GM12878 (cell line): ENCODE data around the gene YES1. TPM values are rescaled to one million over a fixed set of nuclear protein-coding genes. Genes with fewer than 3 reads are reported as not detected.

ENCODE experiments used
- ATAC-seq: fragments of 200-7000 bp; cut with Tn5 transposase; 3 replicates; pipeline ENCODE4 v1.9.1; 2020; ENCODE audit warnings: mild to moderate bottlenecking, moderate library complexity
- BruUV-seq: library from RNA; stranded (reverse); fragments of 400-500 nt; replicated peaks from 2 replicates; lab custom pipeline; 2021; lab: Mats Ljungman, UMichigan
- CTCF ChIA-PET: fragments of 300-600 bp; sonication (Branson Sonifier 250); formaldehyde crosslinking; extraction: SDS; loops from one replicate; lab custom pipeline; 2021; ENCODE audit warnings: inconsistent platforms; lab: Yijun Ruan, JAX
- POLR2A ChIA-PET: fragments of 350-600 bp; formaldehyde crosslinking; extraction: SDS; loops from one replicate; lab custom pipeline; 2021; ENCODE audit warnings: inconsistent platforms; lab: Charles Lee
- RAD21 ChIA-PET: fragments of 300-600 bp; sonication (Branson Sonifier 250); formaldehyde crosslinking; loops from one replicate; lab custom pipeline; 2023; ENCODE audit warnings: antibody characterized with exemption; ENCODE audit not compliant: unreplicated experiment; lab: Charles Lee
- SMC1A ChIA-PET: fragments of 300-600 bp; sonication (Branson Sonifier 250); formaldehyde crosslinking; loops from one replicate; lab custom pipeline; 2023; ENCODE audit not compliant: unreplicated experiment, uncharacterized antibody; lab: Charles Lee
- DNase-seq: peaks from one replicate; pipeline ENCODE4 v3.0.0-alpha.2; 2011; ENCODE audit warnings: low read depth, low spot score
- FAIRE-seq: peaks from 3 replicates; lab custom pipeline; 2011; peaks lifted over from hg19 to GRCh38; lab: Jason Lieb, UNC
- H2AFZ ChIP-seq: 2 replicates; pipeline ENCODE4 v1.6.0; 2011; ENCODE audit warnings: low read depth, low read length, control low read depth; ENCODE audit not compliant: control insufficient read depth
- H3K27ac ChIP-seq: 2 replicates; pipeline ENCODE4 v1.5.1; 2011; ENCODE audit warnings: control low read depth; ENCODE audit not compliant: control insufficient read depth, insufficient read depth
- H3K27me3 ChIP-seq, 2 experiments: replicated peaks in 1 of 2; 2 replicates each; pipeline versions ENCODE4 v1.6.0 to v1.6.1; 2011; ENCODE audit warnings: low read length in 1 of 2; ENCODE audit not compliant: control insufficient read depth in 2 of 2, insufficient read depth in 2 of 2
- H3K36me3 ChIP-seq, 2 experiments: 2 replicates each; pipeline ENCODE4 v1.5.1; 2011; ENCODE audit warnings: low read length in 1 of 2; ENCODE audit not compliant: control insufficient read depth in 2 of 2, insufficient read depth in 2 of 2
- H3K4me1 ChIP-seq: 2 replicates; pipeline ENCODE4 v1.6.1; 2011; ENCODE audit warnings: mild to moderate bottlenecking, low read length, moderate library complexity, mixed read lengths; ENCODE audit not compliant: control insufficient read depth, insufficient read depth
- H3K4me2 ChIP-seq: 2 replicates; pipeline ENCODE4 v1.6.0; 2011; ENCODE audit warnings: control low read depth; ENCODE audit not compliant: control insufficient read depth, insufficient read depth
- H3K4me3 ChIP-seq: fragments of 200-600 bp; sonication (generic); 2 replicates; pipeline ENCODE4 v1.5.1; 2016
- H3K79me2 ChIP-seq: 2 replicates; pipeline ENCODE4 v1.6.0; 2011; ENCODE audit warnings: low read length; ENCODE audit not compliant: control insufficient read depth, insufficient read depth
- H3K9ac ChIP-seq: 2 replicates; pipeline ENCODE4 v1.8.0; 2011; ENCODE audit warnings: low read length, control low read depth, mixed read lengths; ENCODE audit not compliant: control insufficient read depth, insufficient read depth
- H3K9me3 ChIP-seq: replicated peaks from 3 replicates; pipeline ENCODE4 v1.5.1; 2011; ENCODE audit warnings: mild to moderate bottlenecking, low read length; ENCODE audit not compliant: control insufficient read depth, insufficient read depth
- H4K20me1 ChIP-seq: 2 replicates; pipeline ENCODE4 v1.6.0; 2011; ENCODE audit not compliant: control insufficient read depth, insufficient read depth
- CBX3 ChIP-seq: fragments of 200-600 bp; sonication (generic); IDR thresholded peaks from 2 replicates; pipeline ENCODE4 v1.6.1; 2016; ENCODE audit warnings: low read depth, borderline replicate concordance
- HDAC2 ChIP-seq: fragments of 200-600 bp; sonication (generic); IDR thresholded peaks from 2 replicates; pipeline ENCODE4 v1.6.1; 2017
- IKZF1 ChIP-seq: fragments of 450-650 bp; conservative IDR thresholded peaks from 2 replicates; pipeline ENCODE4 v1.6.1; 2017; ENCODE audit warnings: antibody characterized with exemption, mild to moderate bottlenecking
- KDM1A ChIP-seq: fragments of 200-600 bp; sonication (generic); IDR thresholded peaks from 2 replicates; pipeline ENCODE4 v1.6.1; 2016; ENCODE audit warnings: borderline replicate concordance
- POLR2A ChIP-seq: IDR thresholded peaks from 2 replicates; pipeline ENCODE4 v1.6.1; 2011; ENCODE audit warnings: low read depth, mild to moderate bottlenecking, low read length
- POLR2AphosphoS2 ChIP-seq: IDR thresholded peaks from 2 replicates; pipeline ENCODE4 v1.6.1; 2011; ENCODE audit warnings: low read depth, mild to moderate bottlenecking, low read length, improper control_type of control experiment, moderate library complexity
- RAD21 ChIP-seq: IDR thresholded peaks from 2 replicates; pipeline ENCODE4 v1.6.1; 2011; ENCODE audit warnings: mild to moderate bottlenecking, low read depth, low read length, moderate library complexity; ENCODE audit not compliant: insufficient read depth
- SMAD5 ChIP-seq: IDR thresholded peaks from 2 replicates; pipeline ENCODE4 v1.6.1; 2016; ENCODE audit warnings: antibody characterized with exemption, low read depth
- SMARCA5 ChIP-seq: fragments of 450-650 bp; IDR thresholded peaks from 2 replicates; pipeline ENCODE4 v1.6.1; 2017; ENCODE audit warnings: mild to moderate bottlenecking
- TAF1 ChIP-seq: IDR thresholded peaks from 2 replicates; pipeline ENCODE4 v1.6.1; 2011; ENCODE audit warnings: mild to moderate bottlenecking, low read depth, low read length, borderline replicate concordance
- TBL1XR1 ChIP-seq: IDR thresholded peaks from 2 replicates; pipeline ENCODE4 v1.6.1; 2012; ENCODE audit warnings: low read depth, low read length, improper control_type of control experiment
- WGBS: methylation state at CpG from one replicate; pipeline ENCODE4 v1.1.6; 2016; ENCODE audit warnings: low lambda C conversion rate; ENCODE audit not compliant: insufficient replicate concordance, insufficient coverage; ENCODE audit errors: missing lambda C conversion rate; 5-methylcytosine and 5-hydroxymethylcytosine counted together
- in situ Hi-C: fragments of 300-500 bp; cut with MboI; formaldehyde crosslinking; loops from 9 replicates; pipeline ENCODE4 v1.14.3; 2018; ENCODE audit warnings: mixed read lengths
- intact Hi-C: fragments of 100-400 bp; cut with micrococcal nuclease; formaldehyde crosslinking; loops from one replicate; pipeline ENCODE4 v1.14.2; 2022; ENCODE audit not compliant: unreplicated experiment
- polyA plus RNA-seq, 11 experiments: library from polyadenylated mRNA; depleted of rRNA in 4 of 11; unstranded in 6 of 11; stranded (reverse) in 5 of 11; fragments of >200 nt; fragmentation: Nextera tagmentation in 4 of 11; fragmentation: Illumina TruSeq in 1 of 11; extraction: Ambion mirVana in 4 of 11; extraction: Trizol in 1 of 11; gene quantifications; 1 replicate in 1 of 11; 2 replicates in 10 of 11; pipeline versions ENCODE4 v1.2.1 to v1.2.3, GENCODE V29; 2011 to 2016; ENCODE audit warnings: inconsistent platforms in 2 of 11, missing spikeins in 2 of 11, low read depth in 1 of 11
- total RNA-seq, 4 experiments: library from RNA; depleted of rRNA in 3 of 4; stranded (reverse); fragments of >200 nt in 3 of 4; fragmentation: Illumina TruSeq in 1 of 4; extraction: Trizol in 1 of 4; gene quantifications; 2 replicates each; pipeline versions ENCODE4 v1.2.1 to v1.2.3, GENCODE V29; 2013 to 2021
- TF ChIP-seq, protein P1 (sequence below): fragments of 450-650 bp; IDR thresholded peaks from 2 replicates; pipeline ENCODE4 v1.6.1; 2014; ENCODE audit warnings: mild to moderate bottlenecking
- TF ChIP-seq, protein P2 (sequence below): IDR thresholded peaks from 2 replicates; pipeline ENCODE4 v1.6.1; 2011; ENCODE audit warnings: mild to moderate bottlenecking, low read depth, low read length, moderate library complexity; ENCODE audit not compliant: insufficient replicate concordance

Gene YES1
- total and polyA plus RNA-seq, 10 of the 15 experiments (the other 5 are each of a cell fraction or from before 2014, with no cell fraction given) = 2.3 to 7.9 (median 5.8) TPM

DNA sequence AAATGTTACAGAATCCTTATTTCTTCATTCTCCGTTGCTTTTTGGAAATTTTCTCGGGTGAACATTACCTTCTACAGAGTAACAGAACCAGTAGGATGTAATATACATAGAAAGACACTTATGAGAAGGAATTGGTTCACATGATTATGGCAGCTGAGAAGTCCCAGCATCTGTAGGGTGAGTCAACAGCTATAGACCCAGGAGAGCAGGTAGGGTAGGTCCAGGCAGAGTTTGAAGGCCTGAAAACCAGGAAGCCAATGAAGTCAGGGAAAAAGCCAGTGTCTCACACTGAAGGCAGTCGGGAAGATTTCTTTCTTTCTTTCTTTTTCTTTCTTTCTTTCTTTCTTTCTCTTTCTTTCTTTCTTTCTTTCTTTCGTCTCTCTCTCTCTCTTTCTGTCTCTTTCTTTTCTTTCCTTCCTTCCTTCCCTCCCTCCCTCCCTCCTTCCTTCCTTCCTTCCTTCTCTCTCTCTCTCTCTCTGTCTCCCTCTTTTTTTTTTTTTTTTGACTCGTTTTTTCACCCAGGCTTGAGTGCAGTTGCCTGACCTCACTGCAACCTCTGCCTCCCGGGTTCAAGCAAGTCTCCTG, 15.1 kb upstream of the YES1 start:
- WGBS = 87% methylated on average over 4 of the region's 6 CpGs
- Histone ChIP-seq H2AFZ (no peak overlapping the region), H3K36me3 (no peaks in the 10 kb centered on the region), H3K4me1 (peaks cover 7% of the 10 kb centered on the region), H4K20me1 (no peaks in the 10 kb centered on the region), H3K27ac (no peak overlapping the region), H3K9me3 (no peaks in the 10 kb centered on the region), H3K9ac (no peak overlapping the region), H3K79me2 (no peaks in the 10 kb centered on the region), H3K27me3 (no peaks in the 10 kb centered on the region; a peak in 1 of 4 replicates), H3K4me2 (no peak overlapping the region), H3K4me3 (no peak overlapping the region)
- no peak for ATAC-seq
- RAD21 ChIA-PET = interaction anchor here (0.6 kb wide), 1 partner anchor 199 kb away, joined by 3 read pairs; no protein-coding TSS in a partner anchor
- FAIRE-seq = no peak
- in situ Hi-C loops = no loop called here
- TF ChIP-seq RAD21 (no peak), POLR2A (no peak), KDM1A (no peak)
- SMC1A ChIA-PET = interaction anchor here (1.1 to 2.0 kb wide), 2 partner anchors 12 to 85 kb away, joined by 3 to 5 read pairs; no protein-coding TSS in a partner anchor
- DNase-seq = no peak
- CTCF ChIA-PET = interaction anchor here (0.7 kb wide), 1 partner anchor 332 kb away, joined by 3 read pairs; no protein-coding TSS in a partner anchor
- intact Hi-C loops = no loop called here
- no TSS peak for BruUV-seq
- POLR2A ChIA-PET = no interaction called here

- WGBS = 40% methylated on average over 6 of the region's 6 CpGs
- POLR2A ChIA-PET = no interaction called here
- TF ChIP-seq TAF1 = no peak
- TF ChIP-seq SMARCA5 = no peak
- TF ChIP-seq, protein P1, sequence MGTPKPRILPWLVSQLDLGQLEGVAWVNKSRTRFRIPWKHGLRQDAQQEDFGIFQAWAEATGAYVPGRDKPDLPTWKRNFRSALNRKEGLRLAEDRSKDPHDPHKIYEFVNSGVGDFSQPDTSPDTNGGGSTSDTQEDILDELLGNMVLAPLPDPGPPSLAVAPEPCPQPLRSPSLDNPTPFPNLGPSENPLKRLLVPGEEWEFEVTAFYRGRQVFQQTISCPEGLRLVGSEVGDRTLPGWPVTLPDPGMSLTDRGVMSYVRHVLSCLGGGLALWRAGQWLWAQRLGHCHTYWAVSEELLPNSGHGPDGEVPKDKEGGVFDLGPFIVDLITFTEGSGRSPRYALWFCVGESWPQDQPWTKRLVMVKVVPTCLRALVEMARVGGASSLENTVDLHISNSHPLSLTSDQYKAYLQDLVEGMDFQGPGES = no peak
- TF ChIP-seq POLR2AphosphoS2 = no peak
- no peak for TF ChIP-seq HDAC2
- TF ChIP-seq, protein P2, sequence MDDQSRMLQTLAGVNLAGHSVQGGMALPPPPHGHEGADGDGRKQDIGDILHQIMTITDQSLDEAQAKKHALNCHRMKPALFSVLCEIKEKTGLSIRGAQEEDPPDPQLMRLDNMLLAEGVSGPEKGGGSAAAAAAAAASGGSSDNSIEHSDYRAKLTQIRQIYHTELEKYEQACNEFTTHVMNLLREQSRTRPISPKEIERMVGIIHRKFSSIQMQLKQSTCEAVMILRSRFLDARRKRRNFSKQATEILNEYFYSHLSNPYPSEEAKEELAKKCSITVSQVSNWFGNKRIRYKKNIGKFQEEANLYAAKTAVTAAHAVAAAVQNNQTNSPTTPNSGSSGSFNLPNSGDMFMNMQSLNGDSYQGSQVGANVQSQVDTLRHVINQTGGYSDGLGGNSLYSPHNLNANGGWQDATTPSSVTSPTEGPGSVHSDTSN = no peak
- no peak for TF ChIP-seq TBL1XR1
- TF ChIP-seq SMAD5 = no peak
- no peak for TF ChIP-seq IKZF1
- no peak for TF ChIP-seq CBX3
Observed at GRCh38 chr18:825891-826585, 14.0 kb upstream of the YES1 start.

More at GRCh38 chr18:825891-826585, 14.0 kb upstream of the YES1 start:
- intact Hi-C loops = no loop called here
- no TSS peak for BruUV-seq
- ATAC-seq (no peak), DNase-seq (no peak), FAIRE-seq (no peak)
- no peaks in the 10 kb centered on the region; a peak in 1 of 4 replicates for H3K27me3 ChIP-seq
- RAD21 ChIA-PET = no interaction called here
- H3K79me2 ChIP-seq = no peaks in the 10 kb centered on the region
- no peak overlapping the region for H2AFZ ChIP-seq
- CTCF ChIA-PET = interaction anchor here (0.7 to 2.5 kb wide), 11 partner anchors 10 to 202 kb away, joined by 3 to 10 read pairs (median 4); no protein-coding TSS in a partner anchor
- H3K36me3 ChIP-seq = no peaks in the 10 kb centered on the region
- SMC1A ChIA-PET = interaction anchor here (0.8 to 2.0 kb wide), 5 partner anchors 10 to 202 kb away, joined by 3 to 5 read pairs (median 3); no protein-coding TSS in a partner anchor
- H3K9ac ChIP-seq = no peak overlapping the region
- no peak overlapping the region for H3K4me3 ChIP-seq
- no peaks in the 10 kb centered on the region for H3K9me3 ChIP-seq
- H3K4me1 ChIP-seq = peaks cover 7% of the 10 kb centered on the region
- no peak overlapping the region for H3K27ac ChIP-seq
- in situ Hi-C loops = no loop called here
- no peaks in the 10 kb centered on the region for H4K20me1 ChIP-seq
- no peak overlapping the region for H3K4me2 ChIP-seq
